Kidney (tissue), 14 donors: ENCODE data around the gene TAF1. TPM values are rescaled to one million over a fixed set of nuclear protein-coding genes. Genes with fewer than 3 reads are reported as not detected.
A peak's percentile ranks its signal among the peaks of the same experiment; 100 is the strongest.
"Not testable (repeated sequence)": the region's sequence is repeated elsewhere in the genome, so short reads cannot be mapped to it uniquely, and the experiment has no call there.

Source experiments
- DNase-seq, 5 donors: peaks; one replicate each; pipeline ENCODE4 v3.0.0-alpha.2; 2013 to 2020
- FAIRE-seq: peaks from 2 replicates; lab custom pipeline; 2012; peaks lifted over from hg19 to GRCh38; lab: Jason Lieb, UNC
- H3K27ac ChIP-seq, 2 donors: one replicate each; pipeline ENCODE4 v1.7.0; 2013; ENCODE audit warnings: low read depth in 2 of 2, low read length in 2 of 2, inconsistent platforms in 1 of 2
- H3K27me3 ChIP-seq: one replicate; pipeline ENCODE4 v1.7.1; 2013; ENCODE audit warnings: low read length, inconsistent platforms; ENCODE audit not compliant: control insufficient read depth, insufficient read depth
- H3K36me3 ChIP-seq, 3 donors: one replicate each; pipeline versions ENCODE4 v1.7.0 to v1.7.1; 2013; ENCODE audit warnings: low read length in 3 of 3, control low read depth in 1 of 3, inconsistent platforms in 1 of 3; ENCODE audit not compliant: insufficient read depth in 3 of 3, control insufficient read depth in 2 of 3
- H3K4me1 ChIP-seq, 3 donors: one replicate each; pipeline versions ENCODE4 v1.7.0 to v1.7.1; 2013; ENCODE audit warnings: low read length in 3 of 3, inconsistent platforms in 1 of 3, low read depth in 1 of 3; ENCODE audit not compliant: control insufficient read depth in 2 of 3, insufficient read depth in 2 of 3
- H3K4me3 ChIP-seq, 3 donors: one replicate each; pipeline versions ENCODE4 v1.7.0 to v1.8.1; 2013; ENCODE audit warnings: low read length in 3 of 3, control low read depth in 1 of 3, inconsistent platforms in 1 of 3
- H3K9ac ChIP-seq, 3 donors: one replicate each; pipeline versions ENCODE4 v1.7.0 to v1.7.1; 2013; ENCODE audit warnings: low read length in 3 of 3, control low read depth in 1 of 3, inconsistent platforms in 1 of 3
- H3K9me3 ChIP-seq, 3 donors: one replicate each; pipeline versions ENCODE4 v1.7.0 to v1.7.1; 2013; ENCODE audit warnings: low read length in 3 of 3, control low read depth in 1 of 3, inconsistent platforms in 1 of 3; ENCODE audit not compliant: control insufficient read depth in 2 of 3, insufficient read depth in 1 of 3
- intact Hi-C: fragments of 100-400 bp; cut with DNase I; formaldehyde crosslinking; loops from one replicate; pipeline ENCODE4 v1.11.1; 2022
- polyA plus RNA-seq: library from polyadenylated mRNA; stranded (reverse); fragments of 350-450 nt; fragmentation: Illumina TruSeq; extraction: RNeasy Lipid Tissue Mini Kit (QIAGEN cat#74804); gene quantifications from one replicate; pipeline ENCODE4 v1.2.3, GENCODE V29; 2014; ENCODE audit warnings: low read depth, low replicate concordance; ENCODE audit not compliant: insufficient read depth
- total RNA-seq: library from RNA; stranded (reverse); fragmentation: NEBNext Ultra II Directional; extraction: Animal tissue kit (Norgen Biotek cat#: 25700); gene quantifications from one replicate; pipeline ENCODE4 v1.2.1, GENCODE V29; 2021
- TF ChIP-seq, protein P1 (sequence below): IDR thresholded peaks from 3 replicates; pipeline ENCODE4 v1.5.1; 2012; ENCODE audit warnings: mild to moderate bottlenecking, moderate library complexity, borderline replicate concordance; ENCODE audit not compliant: insufficient read depth; ENCODE audit errors: extremely low read depth
- donor health status: control.
- donor health status: control.
- donor health status: control.
- donor health status: control.
- donor health status: control.
- donor health status: DM: yes; HTN: yes; CAD: no.
- donor health status: Normal renal cell carcinoma (clear cell type).

The TAF1 gene
- total and polyA plus RNA-seq, 2 donors from 2014 or later = 4.0 to 45.0 TPM

GRCh38 chrX:71439896-71440295 is 73.7 kb downstream of the TAF1 start:
- Histone ChIP-seq H3K4me1 (no peaks in the 10 kb centered on the region), H3K36me3 (no peaks in the 10 kb centered on the region), H3K9me3 (no peaks in the 10 kb centered on the region), H3K27ac (no peak overlapping the region), H3K4me3 (no peak overlapping the region), H3K27me3 (no peaks in the 10 kb centered on the region), H3K9ac (no peak overlapping the region)
- DNase-seq = no peak
- intact Hi-C loops = no loop called here
- TF ChIP-seq, protein P1, sequence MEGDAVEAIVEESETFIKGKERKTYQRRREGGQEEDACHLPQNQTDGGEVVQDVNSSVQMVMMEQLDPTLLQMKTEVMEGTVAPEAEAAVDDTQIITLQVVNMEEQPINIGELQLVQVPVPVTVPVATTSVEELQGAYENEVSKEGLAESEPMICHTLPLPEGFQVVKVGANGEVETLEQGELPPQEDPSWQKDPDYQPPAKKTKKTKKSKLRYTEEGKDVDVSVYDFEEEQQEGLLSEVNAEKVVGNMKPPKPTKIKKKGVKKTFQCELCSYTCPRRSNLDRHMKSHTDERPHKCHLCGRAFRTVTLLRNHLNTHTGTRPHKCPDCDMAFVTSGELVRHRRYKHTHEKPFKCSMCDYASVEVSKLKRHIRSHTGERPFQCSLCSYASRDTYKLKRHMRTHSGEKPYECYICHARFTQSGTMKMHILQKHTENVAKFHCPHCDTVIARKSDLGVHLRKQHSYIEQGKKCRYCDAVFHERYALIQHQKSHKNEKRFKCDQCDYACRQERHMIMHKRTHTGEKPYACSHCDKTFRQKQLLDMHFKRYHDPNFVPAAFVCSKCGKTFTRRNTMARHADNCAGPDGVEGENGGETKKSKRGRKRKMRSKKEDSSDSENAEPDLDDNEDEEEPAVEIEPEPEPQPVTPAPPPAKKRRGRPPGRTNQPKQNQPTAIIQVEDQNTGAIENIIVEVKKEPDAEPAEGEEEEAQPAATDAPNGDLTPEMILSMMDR = no peak
- no peak for FAIRE-seq

GRCh38 chrX:71440401-71440800 is 74.2 kb downstream of the TAF1 start:
- H3K4me1 ChIP-seq = no peaks in the 10 kb centered on the region
- TF ChIP-seq, protein P1 = no peak
- intact Hi-C loops = no loop called here
- no peaks in the 10 kb centered on the region for H3K9me3 ChIP-seq
- peaks cover 0 to 2% (median 0%) of the 10 kb centered on the region in 3 donors for H3K36me3 ChIP-seq
- H3K27ac ChIP-seq = no peak overlapping the region
- no peak for DNase-seq
- no peaks in the 10 kb centered on the region for H3K27me3 ChIP-seq
- H3K4me3 ChIP-seq = no peak overlapping the region
- H3K9ac ChIP-seq = no peak overlapping the region
- FAIRE-seq = no peak

- H3K4me1 ChIP-seq, FAIRE-seq, H3K4me3 ChIP-seq, H3K27me3 ChIP-seq, H3K9me3 ChIP-seq, DNase-seq, intact Hi-C loops, H3K9ac ChIP-seq, H3K36me3 ChIP-seq, H3K27ac ChIP-seq: not testable (repeated sequence)
Observed at GRCh38 chrX:71441809-71442208, 75.7 kb downstream of the TAF1 start.

- Histone ChIP-seq H3K4me1 (no peaks in the 10 kb centered on the region), H3K4me3 (no peak overlapping the region), H3K27ac (no peak overlapping the region), H3K27me3 (no peaks in the 10 kb centered on the region), H3K9ac (no peak overlapping the region), H3K36me3 (peaks cover 0 to 8% (median 0%) of the 10 kb centered on the region in 3 donors), H3K9me3 (no peaks in the 10 kb centered on the region)
- TF ChIP-seq, protein P1 = no peak
- intact Hi-C loops = no loop called here
- FAIRE-seq (no peak), DNase-seq (peak in 1 of 5 donors; percentile 17)
Observed at GRCh38 chrX:71450433-71451106, 84.4 kb downstream of the TAF1 start.

DNA sequence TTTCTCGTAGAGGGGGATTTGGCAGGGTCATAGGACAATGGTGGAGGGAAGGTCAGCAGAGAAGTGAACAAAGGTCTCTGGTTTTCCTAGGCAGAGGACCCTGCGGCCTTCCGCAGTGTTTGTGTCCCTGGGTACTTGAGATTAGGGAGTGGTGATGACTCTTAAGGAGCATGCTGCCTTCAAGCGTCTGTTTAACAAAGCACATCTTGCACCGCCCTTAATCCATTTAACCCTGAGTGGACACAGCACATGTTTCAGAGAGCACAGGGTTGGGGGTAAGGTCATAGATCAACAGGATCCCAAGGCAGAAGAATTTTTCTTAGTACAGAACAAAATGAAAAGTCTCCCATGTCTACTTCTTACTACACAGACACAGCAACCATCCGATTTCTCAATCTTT is 85.4 kb downstream of the TAF1 start:
- H3K4me3 ChIP-seq, intact Hi-C loops, H3K4me1 ChIP-seq, H3K27ac ChIP-seq, H3K27me3 ChIP-seq, H3K36me3 ChIP-seq, FAIRE-seq, DNase-seq, H3K9ac ChIP-seq, H3K9me3 ChIP-seq: not testable (repeated sequence)
